MCF 10A (cell line): Measurements from ENCODE around the gene GLRX. TPM values are rescaled to one million over a fixed set of nuclear protein-coding genes. Genes with fewer than 3 reads are reported as not detected.

Experiments used
- BruUV-seq: library from RNA; stranded (reverse); fragments of 400-500 nt; replicated peaks from 2 replicates; lab custom pipeline; 2021; lab: Mats Ljungman, UMichigan
- CTCF ChIA-PET: fragments of 300-600 bp; sonication (Branson Sonifier 250); formaldehyde crosslinking; extraction: SDS; loops from one replicate; lab custom pipeline; 2021; ENCODE audit warnings: antibody characterized with exemption, inconsistent platforms; lab: Yijun Ruan, JAX
- POLR2A ChIA-PET: fragments of 300-600, 350-650 bp; sonication (Branson Sonifier 250); formaldehyde crosslinking; extraction: SDS; loops from one replicate; lab custom pipeline; 2020; ENCODE audit warnings: antibody characterized with exemption, inconsistent platforms; lab: Yijun Ruan, JAX
- DNase-seq: peaks from one replicate; pipeline ENCODE4 v3.0.0-alpha.2; 2018; ENCODE audit not compliant: unreplicated experiment
- H3K27ac Mint-ChIP-seq: one replicate; pipeline ENCODE4 v1.8.0; 2022; ENCODE audit warnings: mild to moderate bottlenecking, low read depth, mixed read lengths; ENCODE audit not compliant: unreplicated experiment
- H3K27me3 Mint-ChIP-seq: one replicate; pipeline ENCODE4 v1.8.0; 2022; ENCODE audit warnings: mixed read lengths; ENCODE audit not compliant: insufficient read depth, unreplicated experiment
- H3K36me3 Mint-ChIP-seq: one replicate; pipeline ENCODE4 v1.8.0; 2022; ENCODE audit warnings: mild to moderate bottlenecking, moderate library complexity, mixed read lengths; ENCODE audit not compliant: insufficient read depth, unreplicated experiment
- H3K4me1 Mint-ChIP-seq: one replicate; pipeline ENCODE4 v1.8.0; 2022; ENCODE audit warnings: mixed read lengths; ENCODE audit not compliant: insufficient read depth, unreplicated experiment
- H3K4me3 Mint-ChIP-seq: one replicate; pipeline ENCODE4 v1.8.0; 2022; ENCODE audit warnings: mild to moderate bottlenecking, moderate library complexity, mixed read lengths; ENCODE audit not compliant: unreplicated experiment
- H3K9me3 Mint-ChIP-seq: one replicate; pipeline ENCODE4 v1.8.0; 2022; ENCODE audit warnings: mixed read lengths; ENCODE audit not compliant: unreplicated experiment
- CTCF ChIP-seq: fragments of 200-600 bp; IDR thresholded peaks from one replicate; pipeline ENCODE4 v1.8.0; 2022; ENCODE audit warnings: antibody characterized with exemption, mild to moderate bottlenecking; ENCODE audit not compliant: unreplicated experiment
- intact Hi-C: fragments of 100-400 bp; cut with micrococcal nuclease; formaldehyde crosslinking; loops from 2 replicates; pipeline ENCODE4 v1.14.1; 2022
- total RNA-seq: library from RNA; stranded (reverse); gene quantifications from 2 replicates; pipeline ENCODE4 v1.2.3, GENCODE V29; 2022

GLRX gene
- total RNA-seq, 1 experiment from 2014 or later = 41.4 TPM

- BruUV-seq = no TSS peak
- DNase-seq = peak; percentile 54
- Mint-ChIP-seq H3K9me3 (no peaks in the 10 kb centered on the region), H3K4me1 (peaks cover 52% of the 10 kb centered on the region), H3K27ac (peak overlapping the region; percentile 99), H3K4me3 (peak overlapping the region; percentile 67), H3K36me3 (peaks cover 21% of the 10 kb centered on the region), H3K27me3 (no peaks in the 10 kb centered on the region)
- ChIA-PET CTCF (interaction anchor here (0.7 to 1.7 kb wide), 8 partner anchors 35 to 479 kb away, joined by 3 to 14 read pairs (median 4); partner anchors contain the start of genes ELL2 and GLRX), POLR2A (interaction anchor here (0.6 to 7.5 kb wide), 6 partner anchors 9 to 480 kb away, joined by 3 to 113 read pairs (median 7); partner anchors contain the start of gene ELL2)
- intact Hi-C loops = loop anchor here (1.0 to 5.0 kb wide), 2 partner anchors 478 to 649 kb away; no protein-coding TSS in a partner anchor
- no peak for TF ChIP-seq CTCF
Observed at GRCh38 chr5:95858023-95858461, 35.5 kb upstream of the GLRX start.

DNA sequence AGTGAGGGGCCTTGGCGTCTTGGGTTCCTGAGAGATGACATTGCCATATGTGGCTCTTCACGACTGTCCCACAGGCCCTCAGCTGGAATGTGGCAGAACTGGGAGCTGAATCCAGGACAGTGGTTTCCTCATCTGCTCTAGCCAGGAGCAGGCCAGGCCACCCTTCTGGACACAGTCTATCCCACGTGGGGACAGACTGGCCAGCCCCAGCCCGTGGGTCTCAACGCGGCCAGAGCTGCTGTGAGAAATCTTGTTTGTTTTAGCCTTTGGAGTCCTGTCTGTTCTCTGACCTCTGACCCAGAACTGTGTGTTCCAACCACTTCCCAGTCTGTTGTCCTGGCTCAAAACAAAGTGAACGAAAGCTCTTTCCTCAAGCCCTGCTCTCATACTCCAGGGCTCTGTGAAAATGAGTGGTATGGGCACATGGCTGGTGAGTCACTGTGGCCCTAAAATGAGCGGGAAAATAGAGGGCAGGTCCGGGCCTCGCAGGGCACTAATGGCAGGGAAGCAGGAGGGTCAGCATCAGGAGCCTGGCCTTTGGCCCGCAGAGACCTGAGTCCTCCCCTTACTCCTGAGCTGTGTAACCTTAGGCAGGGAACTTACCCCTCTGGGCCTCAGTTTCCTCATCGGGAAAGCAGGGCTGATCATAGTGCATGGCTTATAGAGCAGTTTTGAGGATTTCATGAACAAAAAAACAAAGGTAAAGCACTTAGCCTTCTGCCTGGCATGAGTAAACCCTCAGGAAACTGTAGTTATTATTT, 34.8 kb upstream of the GLRX start:
- no TSS peak for BruUV-seq
- Mint-ChIP-seq H3K27ac (peak overlapping the region; percentile 99), H3K4me3 (no peak overlapping the region), H3K9me3 (no peaks in the 10 kb centered on the region), H3K4me1 (peaks cover 46% of the 10 kb centered on the region), H3K36me3 (peaks cover 19% of the 10 kb centered on the region), H3K27me3 (no peaks in the 10 kb centered on the region)
- intact Hi-C loops = loop anchor here (5.0 kb wide), 1 partner anchor 650 kb away; no protein-coding TSS in a partner anchor
- DNase-seq = peak; percentile 34
- ChIA-PET POLR2A (interaction anchor here (0.6 to 6.0 kb wide), 8 partner anchors 8 to 480 kb away, joined by 3 to 82 read pairs (median 4); no protein-coding TSS in a partner anchor), CTCF (interaction anchor here (0.6 to 2.2 kb wide), 13 partner anchors 11 to 480 kb away, joined by 3 to 14 read pairs (median 4); partner anchors contain the start of genes ELL2 and GLRX)
- TF ChIP-seq CTCF = no peak

DNA sequence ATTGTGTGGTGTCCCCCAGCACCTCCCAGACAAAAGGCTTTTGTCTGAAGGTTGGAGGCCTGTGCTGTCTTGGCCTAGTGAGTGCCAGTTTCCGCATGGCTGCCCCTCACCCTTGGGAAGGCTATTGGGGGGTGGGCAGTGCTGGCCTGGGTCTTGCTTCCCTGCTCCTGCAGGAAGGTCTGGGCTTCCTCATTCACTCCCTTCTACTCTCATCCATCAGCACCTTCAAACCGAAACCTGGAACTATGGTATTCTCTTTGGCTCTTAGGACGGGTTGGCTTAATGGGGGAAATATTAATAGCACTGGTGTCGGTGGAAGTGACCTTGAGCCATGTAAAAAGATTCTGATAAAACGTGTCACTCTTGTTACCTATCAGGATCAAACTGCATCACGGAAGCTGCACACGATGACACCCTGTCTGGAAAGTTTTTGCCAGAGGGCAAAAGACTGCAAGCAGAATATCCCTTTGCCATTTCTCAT, 34.0 kb upstream of the GLRX start:
- TF ChIP-seq CTCF = no peak
- peaks cover 37% of the 10 kb centered on the region for H3K4me1 Mint-ChIP-seq
- H3K27me3 Mint-ChIP-seq = no peaks in the 10 kb centered on the region
- ChIA-PET POLR2A (interaction anchor here (0.6 to 6.0 kb wide), 4 partner anchors 68 to 481 kb away, joined by 3 to 82 read pairs (median 3); no protein-coding TSS in a partner anchor), CTCF (interaction anchor here (0.9 to 2.2 kb wide), 9 partner anchors 10 to 488 kb away, joined by 3 to 14 read pairs (median 4); no protein-coding TSS in a partner anchor)
- no peak overlapping the region for H3K4me3 Mint-ChIP-seq
- peaks cover 13% of the 10 kb centered on the region for H3K36me3 Mint-ChIP-seq
- H3K27ac Mint-ChIP-seq = peak overlapping the region; percentile 99
- intact Hi-C loops = loop anchor here (5.0 kb wide), 1 partner anchor 651 kb away; no protein-coding TSS in a partner anchor
- BruUV-seq = no TSS peak
- DNase-seq = no peak
- no peaks in the 10 kb centered on the region for H3K9me3 Mint-ChIP-seq

- Mint-ChIP-seq H3K4me3 (no peak overlapping the region), H3K27ac (no peak overlapping the region), H3K27me3 (no peaks in the 10 kb centered on the region), H3K4me1 (peaks cover 11% of the 10 kb centered on the region), H3K36me3 (no peaks in the 10 kb centered on the region), H3K9me3 (no peaks in the 10 kb centered on the region)
- no peak for TF ChIP-seq CTCF
- ChIA-PET CTCF (interaction anchor here (0.5 to 16.0 kb wide), 11 partner anchors 8 to 749 kb away, joined by 3 to 336 read pairs (median 4); no protein-coding TSS in a partner anchor), POLR2A (interaction anchor here (1.1 kb wide), 1 partner anchor 31 kb away, joined by 4 read pairs; the partner anchor contains the start of gene GLRX)
- no peak for DNase-seq
- no TSS peak for BruUV-seq
- intact Hi-C loops = no loop called here
Observed at GRCh38 chr5:95853490-95853889, 31.0 kb upstream of the GLRX start.
